HepG2 (cell line): ENCODE measurements around the gene M1AP. TPM values are rescaled to one million over a fixed set of nuclear protein-coding genes. Genes with fewer than 3 reads are reported as not detected.
A peak's percentile ranks its signal among the peaks of the same experiment; 100 is the strongest.

ENCODE experiments used
- CHCHD3 ChIP-seq: sonication (generic); formaldehyde crosslinking; IDR thresholded peaks from 2 replicates; pipeline ENCODE4 v1.8.0; 2022; ENCODE audit warnings: mild to moderate bottlenecking, missing genetic modification reagents, moderate library complexity
- FOXO1 ChIP-seq: sonication (generic); formaldehyde crosslinking; IDR thresholded peaks from 2 replicates; pipeline ENCODE4 v1.4.0; 2020; ENCODE audit warnings: missing genetic modification reagents
- GATAD2A ChIP-seq: IDR thresholded peaks from 2 replicates; pipeline ENCODE4 v1.6.1; 2016
- GZF1 ChIP-seq: sonication (generic); formaldehyde crosslinking; IDR thresholded peaks from 2 replicates; pipeline ENCODE4 v1.5.1; 2020; ENCODE audit warnings: mild to moderate bottlenecking, missing genetic modification reagents
- IRF2 ChIP-seq: IDR thresholded peaks from 2 replicates; pipeline ENCODE4 v1.6.1; 2018; ENCODE audit warnings: missing genetic modification reagents, missing compliant biosample characterization
- NFRKB ChIP-seq: fragments of 450-650 bp; IDR thresholded peaks from 2 replicates; pipeline ENCODE4 v1.6.1; 2017
- PRMT3 ChIP-seq: sonication (generic); formaldehyde crosslinking; IDR thresholded peaks from 2 replicates; pipeline ENCODE4 v1.8.1; 2022; ENCODE audit warnings: low read depth, mild to moderate bottlenecking, moderate library complexity, missing genetic modification reagents, borderline replicate concordance
- RBAK ChIP-seq: sonication (generic); formaldehyde crosslinking; IDR thresholded peaks from 2 replicates; pipeline ENCODE4 v1.5.1; 2020; ENCODE audit warnings: mild to moderate bottlenecking, missing genetic modification reagents
- RBM39 ChIP-seq: fragments of 200-400 bp; formaldehyde crosslinking; IDR thresholded peaks from one replicate; pipeline ENCODE4 v1.6.1; 2018; ENCODE audit warnings: antibody characterized with exemption, mild to moderate bottlenecking, low read depth, low read length; ENCODE audit not compliant: poor library complexity, severe bottlenecking
- SNAI1 ChIP-seq: sonication (generic); formaldehyde crosslinking; IDR thresholded peaks from 2 replicates; pipeline ENCODE4 v1.5.0; 2020; ENCODE audit warnings: mild to moderate bottlenecking, missing genetic modification reagents, borderline replicate concordance
- SP5 ChIP-seq: IDR thresholded peaks from 2 replicates; pipeline ENCODE4 v1.6.1; 2016; ENCODE audit warnings: low read depth, borderline replicate concordance
- TARDBP ChIP-seq: sonication (generic); formaldehyde crosslinking; IDR thresholded peaks from 2 replicates; pipeline ENCODE4 v1.8.0; 2022; ENCODE audit warnings: mild to moderate bottlenecking, missing genetic modification reagents
- TCF7 ChIP-seq: sonication (generic); IDR thresholded peaks from 2 replicates; pipeline ENCODE4 v1.6.1; 2016; ENCODE audit warnings: antibody characterized with exemption, low read depth
- XRCC5 ChIP-seq: fragments of 200-400 bp; formaldehyde crosslinking; optimal IDR thresholded peaks from 2 replicates; pipeline ENCODE3; 2017; ENCODE audit warnings: mild to moderate bottlenecking, low read length
- ZBTB42 ChIP-seq: sonication (generic); formaldehyde crosslinking; IDR thresholded peaks from 2 replicates; pipeline ENCODE4 v1.5.0; 2020; ENCODE audit warnings: mild to moderate bottlenecking, missing genetic modification reagents
- ZKSCAN8 ChIP-seq: IDR thresholded peaks from 2 replicates; pipeline ENCODE4 v1.6.1; 2016; ENCODE audit warnings: borderline replicate concordance, missing genetic modification reagents, missing compliant biosample characterization
- ZNF234 ChIP-seq: sonication (generic); formaldehyde crosslinking; conservative IDR thresholded peaks from 2 replicates; pipeline ENCODE4 v1.5.1; 2020; ENCODE audit warnings: mild to moderate bottlenecking, missing genetic modification reagents
- ZNF253 ChIP-seq: sonication (generic); formaldehyde crosslinking; IDR thresholded peaks from 2 replicates; pipeline ENCODE4 v1.8.0; 2022; ENCODE audit warnings: mild to moderate bottlenecking, missing genetic modification reagents, borderline replicate concordance
- ZNF34 ChIP-seq: sonication (generic); formaldehyde crosslinking; IDR thresholded peaks from 2 replicates; pipeline ENCODE4 v1.4.0; 2020; ENCODE audit warnings: mild to moderate bottlenecking, missing genetic modification reagents, borderline replicate concordance
- ZNF572 ChIP-seq: sonication (generic); formaldehyde crosslinking; IDR thresholded peaks from 2 replicates; pipeline ENCODE4 v1.5.1; 2020; ENCODE audit warnings: mild to moderate bottlenecking, missing genetic modification reagents
- polyA plus RNA-seq, 8 experiments: library from polyadenylated mRNA; depleted of rRNA in 3 of 8; stranded (reverse) in 7 of 8; unstranded in 1 of 8; fragments of >200 nt; fragmentation: Illumina TruSeq in 4 of 8; extraction: Trizol in 4 of 8; gene quantifications; 2 replicates each; pipeline versions ENCODE4 v1.2.1 to v1.2.3, GENCODE V29; 2011 to 2016; ENCODE audit warnings: low read depth in 4 of 8, missing spikeins in 1 of 8, mixed read lengths in 1 of 8; ENCODE audit not compliant: insufficient read depth in 1 of 8
- total RNA-seq, 5 experiments: library from RNA; depleted of rRNA; stranded (reverse); fragments of >200 nt; fragmentation: Illumina TruSeq; extraction: Trizol; gene quantifications; 2 replicates each; pipeline ENCODE4 v1.2.3, GENCODE V29; 2016; ENCODE audit warnings: low read depth in 1 of 5
- TF ChIP-seq, protein P1 (sequence below): sonication (generic); formaldehyde crosslinking; IDR thresholded peaks from 2 replicates; pipeline ENCODE4 v1.4.0; 2020; ENCODE audit warnings: missing genetic modification reagents
- TF ChIP-seq, protein P2 (sequence below): sonication (generic); formaldehyde crosslinking; IDR thresholded peaks from 2 replicates; pipeline ENCODE4 v1.9.0; 2022; ENCODE audit warnings: low read depth, missing genetic modification reagents
- TF ChIP-seq, protein P3 (sequence below): sonication (generic); formaldehyde crosslinking; IDR thresholded peaks from 2 replicates; pipeline ENCODE4 v1.9.0; 2021; ENCODE audit warnings: missing genetic modification reagents, mild to moderate bottlenecking, borderline replicate concordance
- TF ChIP-seq, protein P4 (sequence below): IDR thresholded peaks from 2 replicates; pipeline ENCODE4 v1.6.1; 2016; ENCODE audit warnings: mild to moderate bottlenecking, missing biosample characterization, missing genetic modification reagents
- TF ChIP-seq, protein P5 (sequence below): sonication (generic); formaldehyde crosslinking; IDR thresholded peaks from 2 replicates; pipeline ENCODE4 v1.4.0; 2020; ENCODE audit warnings: mild to moderate bottlenecking, missing genetic modification reagents

Gene M1AP
- total and polyA plus RNA-seq, 2 of the 13 experiments (the other 11 are each of a cell fraction or from before 2014, with no cell fraction given), result not detected

DNA sequence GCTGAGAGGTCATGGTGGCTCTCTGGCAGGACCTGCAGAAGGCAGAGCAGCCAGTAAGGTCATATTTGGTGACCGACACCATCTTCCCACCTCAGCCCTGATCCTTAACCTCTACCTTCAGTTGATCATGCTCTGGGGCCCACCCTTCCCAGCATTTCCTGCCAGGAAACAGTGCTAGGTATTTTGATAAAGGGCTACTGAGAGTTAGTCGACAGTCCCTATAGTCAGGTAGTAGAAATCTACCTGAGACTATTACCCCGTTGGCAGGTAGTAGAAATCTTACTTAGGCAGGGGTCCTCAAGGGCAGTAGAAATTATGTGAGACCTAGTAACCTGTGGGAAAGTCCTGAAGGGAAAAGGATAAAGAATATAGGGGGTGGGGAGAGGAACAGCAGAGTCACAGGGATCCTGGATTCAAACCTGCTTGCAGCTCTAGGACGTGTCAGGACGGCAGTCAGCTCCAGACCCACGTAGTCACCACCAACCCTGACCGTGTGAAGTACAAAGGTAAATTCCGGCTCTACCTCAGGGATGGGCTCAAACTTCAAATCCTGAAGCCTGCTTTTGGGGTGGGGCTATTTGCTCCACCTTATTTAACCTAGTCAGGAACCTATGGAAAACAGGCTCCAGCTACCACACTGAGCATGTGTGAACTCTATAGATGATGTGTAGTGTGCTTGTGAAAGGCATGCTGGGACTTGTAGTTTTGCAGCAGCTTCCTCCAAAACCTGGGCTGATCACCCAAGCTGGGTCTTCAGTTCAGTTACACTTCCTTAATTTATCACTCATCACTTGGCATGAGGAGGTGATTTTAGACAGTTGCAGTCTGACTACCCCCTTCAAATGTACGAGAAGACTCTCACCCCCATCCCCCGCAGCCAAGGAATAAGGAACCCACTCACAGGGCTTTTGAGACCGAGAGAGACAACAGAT lies 122.1 kb downstream of the M1AP start, which contains the start of gene DQX1 (continued):
- TF ChIP-seq PRMT3 (CRISPR knock-in tag) (no peak), GZF1 (no peak), ZNF572 (CRISPR knock-in tag) (no peak), CHCHD3 (CRISPR knock-in tag) (no peak), ZBTB42 (CRISPR knock-in tag) (peak; percentile 86; the same call in 1 of the 2 replicates), XRCC5 (peak; percentile 63), GATAD2A (CRISPR knock-in tag) (peak; percentile 62), SNAI1 (no peak), IRF2 (CRISPR knock-in tag) (peak; percentile 91), NFRKB (no peak), ZKSCAN8 (CRISPR knock-in tag) (peak; percentile 23; the same call in 1 of the 2 replicates), TCF7 (peak; percentile 29; the same call in 1 of the 2 replicates), TARDBP (no peak; the same call in 1 of the 2 replicates), SP5 (CRISPR knock-in tag) (0 out of 2 replicates have a peak, but pooled peaks have one; percentile 30), ZNF253 (no peak), FOXO1 (CRISPR knock-in tag) (peak; percentile 61; the same call in 1 of the 2 replicates), ZNF234 (CRISPR knock-in tag) (no peak), RBM39 (no peak), ZNF34 (CRISPR knock-in tag) (no peak), RBAK (CRISPR knock-in tag) (no peak)
- TF ChIP-seq, protein P1, sequence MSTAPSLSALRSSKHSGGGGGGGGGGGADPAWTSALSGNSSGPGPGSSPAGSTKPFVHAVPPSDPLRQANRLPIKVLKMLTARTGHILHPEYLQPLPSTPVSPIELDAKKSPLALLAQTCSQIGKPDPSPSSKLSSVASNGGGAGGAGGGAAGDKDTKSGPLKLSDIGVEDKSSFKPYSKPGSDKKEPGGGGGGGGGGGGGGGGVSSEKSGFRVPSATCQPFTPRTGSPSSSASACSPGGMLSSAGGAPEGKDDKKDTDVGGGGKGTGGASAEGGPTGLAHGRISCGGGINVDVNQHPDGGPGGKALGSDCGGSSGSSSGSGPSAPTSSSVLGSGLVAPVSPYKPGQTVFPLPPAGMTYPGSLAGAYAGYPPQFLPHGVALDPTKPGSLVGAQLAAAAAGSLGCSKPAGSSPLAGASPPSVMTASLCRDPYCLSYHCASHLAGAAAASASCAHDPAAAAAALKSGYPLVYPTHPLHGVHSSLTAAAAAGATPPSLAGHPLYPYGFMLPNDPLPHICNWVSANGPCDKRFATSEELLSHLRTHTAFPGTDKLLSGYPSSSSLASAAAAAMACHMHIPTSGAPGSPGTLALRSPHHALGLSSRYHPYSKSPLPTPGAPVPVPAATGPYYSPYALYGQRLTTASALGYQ (CRISPR knock-in tag), result no peak
- TF ChIP-seq, protein P2, sequence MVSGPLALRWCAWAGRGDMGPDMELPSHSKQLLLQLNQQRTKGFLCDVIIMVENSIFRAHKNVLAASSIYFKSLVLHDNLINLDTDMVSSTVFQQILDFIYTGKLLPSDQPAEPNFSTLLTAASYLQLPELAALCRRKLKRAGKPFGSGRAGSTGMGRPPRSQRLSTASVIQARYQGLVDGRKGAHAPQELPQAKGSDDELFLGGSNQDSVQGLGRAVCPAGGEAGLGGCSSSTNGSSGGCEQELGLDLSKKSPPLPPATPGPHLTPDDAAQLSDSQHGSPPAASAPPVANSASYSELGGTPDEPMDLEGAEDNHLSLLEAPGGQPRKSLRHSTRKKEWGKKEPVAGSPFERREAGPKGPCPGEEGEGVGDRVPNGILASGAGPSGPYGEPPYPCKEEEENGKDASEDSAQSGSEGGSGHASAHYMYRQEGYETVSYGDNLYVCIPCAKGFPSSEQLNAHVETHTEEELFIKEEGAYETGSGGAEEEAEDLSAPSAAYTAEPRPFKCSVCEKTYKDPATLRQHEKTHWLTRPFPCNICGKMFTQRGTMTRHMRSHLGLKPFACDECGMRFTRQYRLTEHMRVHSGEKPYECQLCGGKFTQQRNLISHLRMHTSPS, result no peak; the same call in 1 of the 2 replicates
- TF ChIP-seq, protein P3, sequence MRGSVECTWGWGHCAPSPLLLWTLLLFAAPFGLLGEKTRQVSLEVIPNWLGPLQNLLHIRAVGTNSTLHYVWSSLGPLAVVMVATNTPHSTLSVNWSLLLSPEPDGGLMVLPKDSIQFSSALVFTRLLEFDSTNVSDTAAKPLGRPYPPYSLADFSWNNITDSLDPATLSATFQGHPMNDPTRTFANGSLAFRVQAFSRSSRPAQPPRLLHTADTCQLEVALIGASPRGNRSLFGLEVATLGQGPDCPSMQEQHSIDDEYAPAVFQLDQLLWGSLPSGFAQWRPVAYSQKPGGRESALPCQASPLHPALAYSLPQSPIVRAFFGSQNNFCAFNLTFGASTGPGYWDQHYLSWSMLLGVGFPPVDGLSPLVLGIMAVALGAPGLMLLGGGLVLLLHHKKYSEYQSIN (CRISPR knock-in tag), result no peak
- TF ChIP-seq, protein P4, sequence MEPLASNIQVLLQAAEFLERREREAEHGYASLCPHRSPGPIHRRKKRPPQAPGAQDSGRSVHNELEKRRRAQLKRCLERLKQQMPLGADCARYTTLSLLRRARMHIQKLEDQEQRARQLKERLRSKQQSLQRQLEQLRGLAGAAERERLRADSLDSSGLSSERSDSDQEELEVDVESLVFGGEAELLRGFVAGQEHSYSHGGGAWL (CRISPR knock-in tag), result 0 out of 2 replicates have a peak, but pooled peaks have one; percentile 10
- TF ChIP-seq, protein P5, sequence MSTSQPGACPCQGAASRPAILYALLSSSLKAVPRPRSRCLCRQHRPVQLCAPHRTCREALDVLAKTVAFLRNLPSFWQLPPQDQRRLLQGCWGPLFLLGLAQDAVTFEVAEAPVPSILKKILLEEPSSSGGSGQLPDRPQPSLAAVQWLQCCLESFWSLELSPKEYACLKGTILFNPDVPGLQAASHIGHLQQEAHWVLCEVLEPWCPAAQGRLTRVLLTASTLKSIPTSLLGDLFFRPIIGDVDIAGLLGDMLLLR (CRISPR knock-in tag), result no peak
